Transverse colon (tissue), 4 donors: ENCODE results near the gene AGT.

Experiments
- EP300 ChIP-seq: sonication (generic); formaldehyde crosslinking; IDR thresholded peaks from one replicate; pipeline ENCODE4 v1.6.1; 2017; ENCODE audit warnings: antibody characterized with exemption, low read depth
- POLR2A ChIP-seq: fragments of 450-650 bp; IDR thresholded peaks from one replicate; pipeline ENCODE4 v1.6.1; 2016; ENCODE audit warnings: antibody characterized with exemption, mild to moderate bottlenecking, moderate library complexity
- POLR2AphosphoS5 ChIP-seq, 3 donors: sonication (generic); formaldehyde crosslinking; IDR thresholded peaks; one replicate each; pipeline ENCODE4 v1.6.1; 2016; ENCODE audit warnings: antibody characterized with exemption in 3 of 3
- TF ChIP-seq, protein P1 (sequence below), 5 experiments: fragments of 200-600 bp in 3 of 5; fragments of 450-650 bp in 2 of 5; sonication (generic) in 3 of 5; IDR thresholded peaks; 1 replicate in 2 of 5; 2 replicates in 3 of 5; pipeline ENCODE4 v1.5.1; 2016 to 2017; ENCODE audit warnings: antibody characterized with exemption in 5 of 5, inconsistent platforms in 3 of 5, mild to moderate bottlenecking in 2 of 5, moderate library complexity in 1 of 5

DNA sequence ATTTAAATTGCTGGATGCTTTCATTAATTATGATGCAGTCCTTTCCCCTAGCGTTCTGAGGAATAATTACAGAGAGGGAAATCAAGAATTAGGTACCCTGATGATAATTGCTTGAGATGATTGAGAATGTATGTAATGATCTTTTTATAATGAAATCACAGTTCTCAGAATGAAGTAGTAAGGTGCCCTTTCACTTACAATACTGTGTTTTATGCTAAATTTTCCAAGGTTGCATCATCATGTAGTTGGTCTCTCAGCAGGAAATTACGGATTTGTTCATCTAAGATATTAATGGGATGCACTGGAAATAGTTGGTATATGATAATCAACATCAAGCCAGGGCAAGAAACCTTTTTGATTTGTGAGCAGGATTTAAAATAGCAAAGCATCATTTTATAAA is 34.1 kb downstream of the AGT start:
- TF ChIP-seq POLR2AphosphoS5 (IDR thresholded peaks at IDR 0.05) = no peak
- TF ChIP-seq, protein P1, sequence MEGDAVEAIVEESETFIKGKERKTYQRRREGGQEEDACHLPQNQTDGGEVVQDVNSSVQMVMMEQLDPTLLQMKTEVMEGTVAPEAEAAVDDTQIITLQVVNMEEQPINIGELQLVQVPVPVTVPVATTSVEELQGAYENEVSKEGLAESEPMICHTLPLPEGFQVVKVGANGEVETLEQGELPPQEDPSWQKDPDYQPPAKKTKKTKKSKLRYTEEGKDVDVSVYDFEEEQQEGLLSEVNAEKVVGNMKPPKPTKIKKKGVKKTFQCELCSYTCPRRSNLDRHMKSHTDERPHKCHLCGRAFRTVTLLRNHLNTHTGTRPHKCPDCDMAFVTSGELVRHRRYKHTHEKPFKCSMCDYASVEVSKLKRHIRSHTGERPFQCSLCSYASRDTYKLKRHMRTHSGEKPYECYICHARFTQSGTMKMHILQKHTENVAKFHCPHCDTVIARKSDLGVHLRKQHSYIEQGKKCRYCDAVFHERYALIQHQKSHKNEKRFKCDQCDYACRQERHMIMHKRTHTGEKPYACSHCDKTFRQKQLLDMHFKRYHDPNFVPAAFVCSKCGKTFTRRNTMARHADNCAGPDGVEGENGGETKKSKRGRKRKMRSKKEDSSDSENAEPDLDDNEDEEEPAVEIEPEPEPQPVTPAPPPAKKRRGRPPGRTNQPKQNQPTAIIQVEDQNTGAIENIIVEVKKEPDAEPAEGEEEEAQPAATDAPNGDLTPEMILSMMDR (IDR thresholded peaks at IDR 0.05) = no peak
- TF ChIP-seq POLR2A = no peak
- TF ChIP-seq EP300 = no peak
